Erythroblast (primary cell): ENCODE results near the gene BRCC3.

Source experiments
- GATA1 ChIP-seq: IDR thresholded peaks from 2 replicates; pipeline ENCODE4 v1.6.1; 2011; ENCODE audit warnings: low read depth, mild to moderate bottlenecking, control low read depth, low read length, moderate library complexity
- POLR2A ChIP-seq: IDR thresholded peaks from 2 replicates; pipeline ENCODE4 v1.6.1; 2011; ENCODE audit warnings: mild to moderate bottlenecking, low read length

GRCh38 chrX:155026727-155027508, 44.4 kb upstream of the BRCC3 start, which contains the start of gene FUNDC2:
- TF ChIP-seq POLR2A (peak; percentile 80), GATA1 (no peak)
